Esophagus muscularis mucosa (tissue), 3 donors: ENCODE results near the gene C17orf67.

Experiments used
- EP300 ChIP-seq: sonication (generic); formaldehyde crosslinking; IDR thresholded peaks from one replicate; pipeline ENCODE4 v1.6.1; 2017; ENCODE audit warnings: antibody characterized with exemption
- TF ChIP-seq, protein P1 (sequence below), 3 experiments: fragments of 200-600 bp in 2 of 3; fragments of 450-650 bp in 1 of 3; sonication (generic) in 2 of 3; IDR thresholded peaks; one replicate each; pipeline ENCODE4 v1.5.1; 2017 to 2019; ENCODE audit warnings: antibody characterized with exemption in 3 of 3, mild to moderate bottlenecking in 2 of 3, moderate library complexity in 1 of 3

DNA sequence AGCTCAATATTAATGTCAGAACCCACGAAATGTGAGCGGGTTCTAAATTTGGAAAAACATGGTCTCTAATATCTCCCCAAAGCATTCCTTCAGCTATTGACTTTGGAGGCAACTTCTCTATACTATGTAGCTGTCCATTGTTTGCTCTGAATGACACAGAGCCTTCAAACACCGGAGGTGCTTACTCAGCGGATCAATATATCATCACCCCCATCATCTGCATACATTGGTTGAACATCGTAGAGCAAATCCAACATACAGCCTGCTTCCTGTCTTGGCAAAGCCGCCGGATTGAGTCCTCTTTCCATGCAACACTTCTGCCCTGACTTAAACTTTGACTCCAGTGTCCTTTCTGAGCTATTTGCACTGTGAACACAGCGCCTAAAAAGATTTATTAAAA is 61.3 kb downstream of the C17orf67 start:
- TF ChIP-seq, protein P1, sequence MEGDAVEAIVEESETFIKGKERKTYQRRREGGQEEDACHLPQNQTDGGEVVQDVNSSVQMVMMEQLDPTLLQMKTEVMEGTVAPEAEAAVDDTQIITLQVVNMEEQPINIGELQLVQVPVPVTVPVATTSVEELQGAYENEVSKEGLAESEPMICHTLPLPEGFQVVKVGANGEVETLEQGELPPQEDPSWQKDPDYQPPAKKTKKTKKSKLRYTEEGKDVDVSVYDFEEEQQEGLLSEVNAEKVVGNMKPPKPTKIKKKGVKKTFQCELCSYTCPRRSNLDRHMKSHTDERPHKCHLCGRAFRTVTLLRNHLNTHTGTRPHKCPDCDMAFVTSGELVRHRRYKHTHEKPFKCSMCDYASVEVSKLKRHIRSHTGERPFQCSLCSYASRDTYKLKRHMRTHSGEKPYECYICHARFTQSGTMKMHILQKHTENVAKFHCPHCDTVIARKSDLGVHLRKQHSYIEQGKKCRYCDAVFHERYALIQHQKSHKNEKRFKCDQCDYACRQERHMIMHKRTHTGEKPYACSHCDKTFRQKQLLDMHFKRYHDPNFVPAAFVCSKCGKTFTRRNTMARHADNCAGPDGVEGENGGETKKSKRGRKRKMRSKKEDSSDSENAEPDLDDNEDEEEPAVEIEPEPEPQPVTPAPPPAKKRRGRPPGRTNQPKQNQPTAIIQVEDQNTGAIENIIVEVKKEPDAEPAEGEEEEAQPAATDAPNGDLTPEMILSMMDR (IDR thresholded peaks at IDR 0.05) = no peak
- TF ChIP-seq EP300 = no peak
